Nasal cavity respiratory epithelium epithelial cell of viscerocranial mucosa (primary cell): ENCODE measurements around the gene G3BP1. TPM values are rescaled to one million over a fixed set of nuclear protein-coding genes. Genes with fewer than 3 reads are reported as not detected.

Experiments
- total RNA-seq: library from RNA; depleted of rRNA; stranded (reverse); fragments of >200 nt; gene quantifications from 2 replicates; pipeline ENCODE4 v1.2.3, GENCODE V29; 2014

G3BP1 gene
- 213 and 269 TPM in 2 replicates for total RNA-seq

GRCh38 chr5:151771259-151772028 lies at the start of gene G3BP1:
Gene G3BP1 (plus strand): TSS chr5:151771954. CDS start chr5:151786621, 14,667 bp downstream.

DNA sequence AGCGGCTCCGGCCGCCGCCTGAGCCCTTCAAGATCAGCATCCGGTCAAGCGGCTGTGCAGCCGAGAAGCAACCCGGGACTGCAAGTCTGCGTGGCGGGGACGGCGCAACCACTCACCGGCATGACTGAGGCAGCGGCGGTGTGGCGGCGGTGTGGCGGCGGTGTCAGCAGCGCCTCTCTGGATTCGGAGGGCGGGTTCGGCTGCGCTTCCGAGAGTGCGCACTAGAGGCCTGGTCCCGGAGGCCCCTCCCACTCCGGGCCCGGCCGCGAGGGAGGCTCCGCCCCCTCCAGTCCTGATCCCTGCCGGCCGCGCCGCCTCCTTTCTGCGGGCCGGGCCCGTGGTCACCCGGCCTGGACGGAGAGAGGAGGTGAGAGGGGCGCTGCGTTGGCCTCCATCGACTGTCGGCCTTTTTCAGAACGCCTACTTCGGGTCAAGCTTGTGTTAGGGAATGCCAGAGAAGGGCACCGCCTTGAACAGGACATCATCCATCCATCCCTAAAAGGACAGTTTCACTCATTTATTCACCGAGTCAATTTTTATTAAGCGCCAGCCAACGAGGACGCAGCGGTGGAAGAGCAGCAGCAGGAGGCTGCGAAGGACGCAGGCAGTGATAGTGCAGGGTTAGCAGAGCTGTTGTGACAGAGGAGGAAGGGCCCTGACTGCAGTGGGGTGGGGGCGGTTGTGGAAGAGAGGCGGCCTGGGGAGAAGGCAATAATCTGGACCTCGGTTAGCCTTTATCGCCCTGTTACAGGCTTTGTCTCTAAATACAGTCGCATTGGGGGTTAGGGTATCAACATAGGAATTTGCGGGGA lies 13.1 kb upstream of the G3BP1 start, which contains the start of gene ATOX1:
ATOX1 (minus strand) TSS at position 202 of the 812 bp plus-strand sequence; CDS start at position 122, 80 bp downstream.

Other genes with a start within 250 kb of the G3BP1 start
- gene FAT2, start 180.6 kb upstream of the G3BP1 start, total RNA-seq, result 33.5 and 704 TPM in 2 replicates
- gene SPARC, start 85.0 kb upstream of the G3BP1 start, total RNA-seq, result 7.9 and 78.7 TPM in 2 replicates
- gene ATOX1, start 13.3 kb upstream of the G3BP1 start, total RNA-seq, result 34.3 and 39.3 TPM in 2 replicates
- gene GLRA1, start 152.9 kb downstream of the G3BP1 start, total RNA-seq, result not detected in 2 replicates